SJCRH30 (cell line): ENCODE data around the gene IL36RN. TPM values are rescaled to one million over a fixed set of nuclear protein-coding genes. Genes with fewer than 3 reads are reported as not detected.
"Not testable (repeated sequence)": the region's sequence is repeated elsewhere in the genome, so short reads cannot be mapped to it uniquely, and the experiment has no call there.

Source experiments
- DNase-seq, 2 experiments: peaks; one replicate each; pipeline ENCODE4 v3.0.0-alpha.2; 2015 to 2020
- H3K27ac ChIP-seq: fragments of 250-450 bp; sonication (Bioruptor Pico); 2 replicates; pipeline ENCODE4 v1.5.1; 2020; ENCODE audit warnings: mild to moderate bottlenecking, moderate library complexity
- H3K27me3 ChIP-seq: fragments of 250-450 bp; sonication (Bioruptor Pico); 2 replicates; pipeline ENCODE4 v1.5.1; 2020; ENCODE audit warnings: mild to moderate bottlenecking, moderate library complexity
- H3K36me3 ChIP-seq: fragments of 250-450 bp; sonication (Bioruptor Pico); 2 replicates; pipeline ENCODE4 v1.5.1; 2020; ENCODE audit warnings: mild to moderate bottlenecking, moderate library complexity
- H3K4me1 ChIP-seq: fragments of 250-450 bp; sonication (Bioruptor Pico); 2 replicates; pipeline ENCODE4 v1.5.1; 2020; ENCODE audit warnings: mild to moderate bottlenecking, moderate library complexity
- H3K4me3 ChIP-seq: fragments of 250-450 bp; sonication (Bioruptor Pico); 2 replicates; pipeline ENCODE4 v1.5.1; 2020; ENCODE audit warnings: mild to moderate bottlenecking, moderate library complexity
- H3K9me3 ChIP-seq: fragments of 250-450 bp; sonication (Bioruptor Pico); replicated peaks from 2 replicates; pipeline ENCODE4 v1.5.1; 2020; ENCODE audit warnings: mild to moderate bottlenecking, moderate library complexity
- total RNA-seq: library from RNA; depleted of rRNA; stranded (reverse); fragments of >200 nt; shearing (Covaris generic); gene quantifications from 2 replicates; pipeline ENCODE4 v1.2.3, GENCODE V29; 2014

The IL36RN gene
- total RNA-seq, 1 experiment from 2014 or later, result not detected

- Histone ChIP-seq H3K36me3 (no peaks in the 10 kb centered on the region), H3K4me3 (no peak overlapping the region), H3K27me3 (no peaks in the 10 kb centered on the region), H3K4me1 (no peaks in the 10 kb centered on the region), H3K9me3 (no peaks in the 10 kb centered on the region), H3K27ac (no peak overlapping the region)
- DNase-seq, result no peak
Measured at GRCh38 chr2:113093613-113093977, 34.6 kb downstream of the IL36RN start.

GRCh38 chr2:113096306-113096705, 37.3 kb downstream of the IL36RN start:
- not testable (repeated sequence) for DNase-seq, H3K36me3 ChIP-seq, H3K27ac ChIP-seq, H3K4me1 ChIP-seq, H3K27me3 ChIP-seq, H3K9me3 ChIP-seq, H3K4me3 ChIP-seq

GRCh38 chr2:113096842-113097618, 38.0 kb downstream of the IL36RN start:
- DNase-seq, H3K36me3 ChIP-seq, H3K9me3 ChIP-seq, H3K4me3 ChIP-seq, H3K4me1 ChIP-seq, H3K27ac ChIP-seq, H3K27me3 ChIP-seq: not testable (repeated sequence)

GRCh38 chr2:113098041-113098440, 39.0 kb downstream of the IL36RN start:
- no peaks in the 10 kb centered on the region for H3K9me3 ChIP-seq
- no peaks in the 10 kb centered on the region for H3K36me3 ChIP-seq
- H3K4me1 ChIP-seq, result no peaks in the 10 kb centered on the region
- H3K4me3 ChIP-seq, result no peak overlapping the region
- no peak for DNase-seq
- no peaks in the 10 kb centered on the region for H3K27me3 ChIP-seq
- H3K27ac ChIP-seq, result no peak overlapping the region

GRCh38 chr2:113098532-113098931, 39.5 kb downstream of the IL36RN start:
- no peaks in the 10 kb centered on the region for H3K9me3 ChIP-seq
- no peak overlapping the region for H3K27ac ChIP-seq
- no peaks in the 10 kb centered on the region for H3K27me3 ChIP-seq
- H3K4me3 ChIP-seq, result no peak overlapping the region
- H3K4me1 ChIP-seq, result no peaks in the 10 kb centered on the region
- DNase-seq, result no peak
- H3K36me3 ChIP-seq, result no peaks in the 10 kb centered on the region

- H3K27ac ChIP-seq, result no peak overlapping the region
- no peak for DNase-seq
- no peaks in the 10 kb centered on the region for H3K36me3 ChIP-seq
Measured at GRCh38 chr2:113102133-113102532, 43.1 kb downstream of the IL36RN start.

GRCh38 chr2:113103277-113103676, 44.3 kb downstream of the IL36RN start:
- Histone ChIP-seq H3K9me3 (no peaks in the 10 kb centered on the region), H3K4me1 (no peaks in the 10 kb centered on the region), H3K27me3 (no peaks in the 10 kb centered on the region), H3K27ac (no peak overlapping the region), H3K4me3 (no peak overlapping the region), H3K36me3 (no peaks in the 10 kb centered on the region)
- DNase-seq, result no peak

More at GRCh38 chr2:113102133-113102532, 43.1 kb downstream of the IL36RN start:
- Histone ChIP-seq H3K4me3 (no peak overlapping the region), H3K27me3 (no peaks in the 10 kb centered on the region), H3K4me1 (no peaks in the 10 kb centered on the region), H3K9me3 (no peaks in the 10 kb centered on the region)

- H3K4me1 ChIP-seq, result no peaks in the 10 kb centered on the region
- DNase-seq, result no peak
- H3K27me3 ChIP-seq, result no peaks in the 10 kb centered on the region
- no peak overlapping the region for H3K27ac ChIP-seq
- no peaks in the 10 kb centered on the region for H3K36me3 ChIP-seq
- no peaks in the 10 kb centered on the region for H3K9me3 ChIP-seq
- no peak overlapping the region for H3K4me3 ChIP-seq
Measured at GRCh38 chr2:113104054-113104611, 45.1 kb downstream of the IL36RN start.

- H3K4me1 ChIP-seq, result no peaks in the 10 kb centered on the region
- H3K27ac ChIP-seq, result no peak overlapping the region
- no peak for DNase-seq
- H3K4me3 ChIP-seq, result no peak overlapping the region
- H3K9me3 ChIP-seq, result no peaks in the 10 kb centered on the region
- H3K27me3 ChIP-seq, result no peaks in the 10 kb centered on the region
- no peaks in the 10 kb centered on the region for H3K36me3 ChIP-seq
Measured at GRCh38 chr2:113105047-113105785, 46.2 kb downstream of the IL36RN start.

GRCh38 chr2:113111121-113111520, 52.1 kb downstream of the IL36RN start:
- Histone ChIP-seq H3K27ac (no peak overlapping the region), H3K4me3 (no peak overlapping the region), H3K36me3 (no peaks in the 10 kb centered on the region), H3K4me1 (no peaks in the 10 kb centered on the region), H3K9me3 (no peaks in the 10 kb centered on the region), H3K27me3 (no peaks in the 10 kb centered on the region)
- DNase-seq, result no peak

- H3K4me3 ChIP-seq, result no peak overlapping the region
- no peaks in the 10 kb centered on the region for H3K9me3 ChIP-seq
- no peaks in the 10 kb centered on the region for H3K36me3 ChIP-seq
- H3K4me1 ChIP-seq, result no peaks in the 10 kb centered on the region
- H3K27me3 ChIP-seq, result no peaks in the 10 kb centered on the region
- no peak overlapping the region for H3K27ac ChIP-seq
- no peak for DNase-seq
Measured at GRCh38 chr2:113111823-113112287, 52.9 kb downstream of the IL36RN start.

GRCh38 chr2:113112441-113112840, 53.4 kb downstream of the IL36RN start:
- H3K4me3 ChIP-seq, result no peak overlapping the region
- no peak for DNase-seq
- H3K27ac ChIP-seq, result no peak overlapping the region
- no peaks in the 10 kb centered on the region for H3K9me3 ChIP-seq
- H3K36me3 ChIP-seq, result no peaks in the 10 kb centered on the region
- H3K4me1 ChIP-seq, result no peaks in the 10 kb centered on the region
- H3K27me3 ChIP-seq, result no peaks in the 10 kb centered on the region

- H3K9me3 ChIP-seq, result no peaks in the 10 kb centered on the region
- H3K27ac ChIP-seq, result no peak overlapping the region
- no peaks in the 10 kb centered on the region for H3K27me3 ChIP-seq
- H3K4me3 ChIP-seq, result no peak overlapping the region
- no peak for DNase-seq
- H3K4me1 ChIP-seq, result no peaks in the 10 kb centered on the region
- no peaks in the 10 kb centered on the region for H3K36me3 ChIP-seq
Measured at GRCh38 chr2:113112871-113113270, 53.9 kb downstream of the IL36RN start.

- no peaks in the 10 kb centered on the region for H3K27me3 ChIP-seq
- no peaks in the 10 kb centered on the region for H3K36me3 ChIP-seq
- DNase-seq, result no peak
- H3K27ac ChIP-seq, result no peak overlapping the region
- no peaks in the 10 kb centered on the region for H3K9me3 ChIP-seq
- no peaks in the 10 kb centered on the region for H3K4me1 ChIP-seq
- H3K4me3 ChIP-seq, result no peak overlapping the region
Measured at GRCh38 chr2:113113807-113114206, 54.8 kb downstream of the IL36RN start.
